ENCODE measurements around the gene DENND1B. TPM values are rescaled to one million over a fixed set of nuclear protein-coding genes. Genes with fewer than 3 reads are reported as not detected.
A peak's percentile ranks its signal among the peaks of the same experiment; 100 is the strongest.

The DENND1B gene
- total and polyA plus RNA-seq, 2 experiments from 2014 or later, result 9.2 to 21.3 TPM

- Histone ChIP-seq H3K36me3 (ENCODE audit: low read depth) (0 out of 2 replicates have a peak, but pooled peaks cover 5% of the 10 kb centered on the region), H3K27me3 (replicated peaks; ENCODE audit: insufficient read depth) (no peaks in the 10 kb centered on the region), H3K9ac (no peak overlapping the region), H4K20me1 (ENCODE audit: insufficient read depth) (no peaks in the 10 kb centered on the region), H3K9me2 (ENCODE audit: insufficient read depth) (no peaks in the 10 kb centered on the region), H3K79me2 (ENCODE audit: insufficient read depth) (peaks cover 13% of the 10 kb centered on the region; the same call in 1 of the 2 replicates), H3K4me1 (ENCODE audit: insufficient read depth) (no peaks in the 10 kb centered on the region), H3K9me3 (ENCODE audit: low read depth) (no peaks in the 10 kb centered on the region), H3K4me3 (no peak overlapping the region), H2AFZ (no peak overlapping the region), H3F3A (ENCODE audit: insufficient read depth) (no peaks in the 10 kb centered on the region), H3K27ac (no peak overlapping the region), H3K4me2 (ENCODE audit: unreplicated experiment) (no peak overlapping the region)
- no peak for DNase-seq
- WGBS, 2 experiments (ENCODE audit: low coverage in 1 of 2, low lambda C conversion rate in 2 of 2, missing lambda C conversion rate in 2 of 2), result 97 to 98% methylated on average over 6 of the region's 6 CpGs
- TF ChIP-seq EZH2 (IDR thresholded peaks at IDR 0.05; ENCODE audit: insufficient read depth, poor library complexity, severe bottlenecking), result no peak
- TF ChIP-seq EZH2phosphoT487 (IDR thresholded peaks at IDR 0.05; ENCODE audit: insufficient read depth, low read depth), result no peak
- in situ Hi-C loops (cut with MboI), result no loop called here
Measured at GRCh38 chr1:197686702-197687355, 88.5 kb downstream of the DENND1B start.

DNA sequence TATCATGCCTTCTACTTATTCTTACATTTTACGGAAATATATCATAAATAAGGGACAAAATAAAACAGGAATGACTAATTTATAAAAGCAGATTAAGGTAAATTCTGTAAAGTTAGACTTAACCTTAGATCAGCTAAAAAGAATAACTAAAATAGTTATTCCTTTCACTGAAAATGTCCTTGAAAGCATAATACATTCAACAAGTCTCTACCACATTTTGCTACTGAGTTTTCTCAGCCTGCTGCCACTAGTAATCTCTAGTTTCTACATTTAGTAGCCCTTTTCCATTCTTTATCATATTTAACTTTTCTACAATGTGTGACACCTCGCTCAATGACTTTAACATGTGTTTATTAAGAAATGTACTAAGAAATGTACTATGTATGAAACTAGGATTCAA is 89.0 kb downstream of the DENND1B start:
- 94 to 95% methylated on average over 2 of the region's 2 CpGs for WGBS, 2 experiments (ENCODE audit: low coverage in 1 of 2, low lambda C conversion rate in 2 of 2, missing lambda C conversion rate in 2 of 2)
- Histone ChIP-seq H3K4me1 (ENCODE audit: insufficient read depth) (no peaks in the 10 kb centered on the region), H3K4me3 (no peak overlapping the region), H3K4me2 (ENCODE audit: unreplicated experiment) (peak overlapping the region; percentile 24), H3K9ac (no peak overlapping the region), H3K27me3 (replicated peaks; ENCODE audit: insufficient read depth) (no peaks in the 10 kb centered on the region), H2AFZ (no peak overlapping the region), H3K9me3 (ENCODE audit: low read depth) (no peaks in the 10 kb centered on the region), H3F3A (ENCODE audit: insufficient read depth) (no peaks in the 10 kb centered on the region), H3K79me2 (ENCODE audit: insufficient read depth) (peaks cover 13% of the 10 kb centered on the region; the same call in 1 of the 2 replicates), H3K36me3 (ENCODE audit: low read depth) (0 out of 2 replicates have a peak, but pooled peaks cover 5% of the 10 kb centered on the region), H4K20me1 (ENCODE audit: insufficient read depth) (no peaks in the 10 kb centered on the region), H3K27ac (no peak overlapping the region), H3K9me2 (ENCODE audit: insufficient read depth) (no peaks in the 10 kb centered on the region)
- in situ Hi-C loops (cut with MboI), result no loop called here
- no peak for DNase-seq
- TF ChIP-seq EZH2 (IDR thresholded peaks at IDR 0.05; ENCODE audit: insufficient read depth, poor library complexity, severe bottlenecking), result no peak

GRCh38 chr1:197685785-197686184 is 89.5 kb downstream of the DENND1B start:
- 39 to 68% methylated on average over 1 of the region's 1 CpG for WGBS, 2 experiments (ENCODE audit: low coverage in 1 of 2, low lambda C conversion rate in 2 of 2, missing lambda C conversion rate in 2 of 2)
- peak overlapping the region; percentile 24 for H3K4me2 ChIP-seq (ENCODE audit: unreplicated experiment)
- no peak for TF ChIP-seq EZH2 (IDR thresholded peaks at IDR 0.05; ENCODE audit: insufficient read depth, poor library complexity, severe bottlenecking)

DNA sequence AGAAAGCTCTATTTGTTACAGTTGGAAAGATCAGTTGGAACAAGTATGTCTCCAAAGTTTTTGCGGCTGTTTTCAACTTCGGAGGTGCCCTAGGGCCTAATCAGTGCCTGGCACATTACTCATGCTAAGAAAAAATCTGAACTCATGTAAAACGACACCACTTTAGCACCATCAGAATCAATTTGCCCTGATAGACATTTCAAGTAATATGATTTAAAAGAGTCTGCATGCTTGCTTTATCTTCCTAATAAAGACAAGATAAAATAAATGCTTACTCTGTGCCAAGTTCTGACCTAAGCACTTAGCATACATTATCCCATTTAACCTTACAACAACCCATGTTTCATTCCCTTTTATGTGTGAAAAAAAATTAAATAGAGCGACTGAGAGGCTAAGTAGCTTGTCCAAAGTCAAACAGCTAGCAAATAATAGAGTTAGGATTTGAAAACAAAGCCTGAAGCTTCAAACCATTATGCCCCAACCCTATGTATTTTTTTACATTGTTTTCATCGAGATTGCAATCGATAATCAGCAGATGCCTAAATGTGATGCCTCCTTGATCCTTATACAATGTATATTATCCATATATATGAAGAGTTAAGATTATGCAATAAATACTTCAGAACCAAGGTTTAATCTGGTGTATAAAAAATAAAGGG is 91.3 kb downstream of the DENND1B start:
- H3K27me3 ChIP-seq (replicated peaks; ENCODE audit: insufficient read depth), result no peaks in the 10 kb centered on the region
- no peaks in the 10 kb centered on the region for H4K20me1 ChIP-seq (ENCODE audit: insufficient read depth)
- 72 to 75% methylated on average over 6 of the region's 6 CpGs for WGBS, 2 experiments (ENCODE audit: low coverage in 1 of 2, low lambda C conversion rate in 2 of 2, missing lambda C conversion rate in 2 of 2)
- 0 out of 2 replicates have a peak, but pooled peaks cover 5% of the 10 kb centered on the region for H3K36me3 ChIP-seq (ENCODE audit: low read depth)
- no peak overlapping the region for H2AFZ ChIP-seq
- DNase-seq, result no peak
- no peaks in the 10 kb centered on the region for H3F3A ChIP-seq (ENCODE audit: insufficient read depth)
- no peak overlapping the region for H3K4me2 ChIP-seq (ENCODE audit: unreplicated experiment)
- no peak overlapping the region for H3K4me3 ChIP-seq
- in situ Hi-C loops (cut with MboI), result no loop called here
- H3K4me1 ChIP-seq (ENCODE audit: insufficient read depth), result no peaks in the 10 kb centered on the region
- H3K79me2 ChIP-seq (ENCODE audit: insufficient read depth), result peaks cover 9% of the 10 kb centered on the region; the same call in 1 of the 2 replicates
- TF ChIP-seq EZH2phosphoT487 (IDR thresholded peaks at IDR 0.05; ENCODE audit: insufficient read depth, low read depth) (no peak), EZH2 (IDR thresholded peaks at IDR 0.05; ENCODE audit: insufficient read depth, poor library complexity, severe bottlenecking) (no peak)
- no peak overlapping the region for H3K27ac ChIP-seq
- H3K9me2 ChIP-seq (ENCODE audit: insufficient read depth), result no peaks in the 10 kb centered on the region
- H3K9me3 ChIP-seq (ENCODE audit: low read depth), result no peaks in the 10 kb centered on the region
- H3K9ac ChIP-seq, result no peak overlapping the region

More at GRCh38 chr1:197685785-197686184, 89.5 kb downstream of the DENND1B start:
- Histone ChIP-seq H3K79me2 (ENCODE audit: insufficient read depth) (peaks cover 13% of the 10 kb centered on the region; the same call in 1 of the 2 replicates), H3K4me3 (no peak overlapping the region), H3K27me3 (replicated peaks; ENCODE audit: insufficient read depth) (no peaks in the 10 kb centered on the region), H4K20me1 (ENCODE audit: insufficient read depth) (no peaks in the 10 kb centered on the region), H3K9ac (no peak overlapping the region), H3K9me2 (ENCODE audit: insufficient read depth) (no peaks in the 10 kb centered on the region), H3K27ac (no peak overlapping the region), H3K9me3 (ENCODE audit: low read depth) (no peaks in the 10 kb centered on the region), H3K36me3 (ENCODE audit: low read depth) (0 out of 2 replicates have a peak, but pooled peaks cover 5% of the 10 kb centered on the region), H3F3A (ENCODE audit: insufficient read depth) (no peaks in the 10 kb centered on the region), H2AFZ (peak overlapping the region; percentile 28; the same call in 1 of the 2 replicates), H3K4me1 (ENCODE audit: insufficient read depth) (no peaks in the 10 kb centered on the region)
- DNase-seq, result no peak
- in situ Hi-C loops (cut with MboI), result no loop called here
